GM19239 (cell line): ENCODE measurements around the gene NOTCH4.
A peak's percentile ranks its signal among the peaks of the same experiment; 100 is the strongest.
"Not testable (repeated sequence)": the region's sequence is repeated elsewhere in the genome, so short reads cannot be mapped to it uniquely, and the experiment has no call there.

Experiments
- DNase-seq: peaks from one replicate; pipeline ENCODE4 v3.0.0; 2011; ENCODE audit warnings: low spot score; ENCODE audit not compliant: insufficient read length
- FAIRE-seq: peaks from 2 replicates; lab custom pipeline; 2011; peaks lifted over from hg19 to GRCh38; lab: Jason Lieb, UNC

Gene NOTCH4

GRCh38 chr6:32194825-32195651 lies 28.8 kb downstream of the NOTCH4 start:
- peak; percentile 68 for FAIRE-seq
- no peak for DNase-seq

GRCh38 chr6:32194388-32194787 lies 29.5 kb downstream of the NOTCH4 start:
- DNase-seq = no peak
- no peak for FAIRE-seq

- DNase-seq, FAIRE-seq: not testable (repeated sequence)
Measured at GRCh38 chr6:32193096-32193495, 30.8 kb downstream of the NOTCH4 start.

- FAIRE-seq (peak; percentile 97), DNase-seq (no peak)
Measured at GRCh38 chr6:32192608-32193039, 31.2 kb downstream of the NOTCH4 start, which contains the start of gene GPSM3. TSS of gene GPSM3 (minus strand) at chr6:32192643. CDS start at chr6:32192513, 130 bp downstream.

GRCh38 chr6:32191696-32192607 lies 31.9 kb downstream of the NOTCH4 start:
- peak; percentile 11 for FAIRE-seq
- no peak for DNase-seq

GRCh38 chr6:32190911-32191677 lies 32.8 kb downstream of the NOTCH4 start:
- FAIRE-seq (no peak), DNase-seq (no peak)

GRCh38 chr6:32190054-32190851 lies 33.6 kb downstream of the NOTCH4 start, which contains the start of gene PBX2:
TSS of gene PBX2 (minus strand) at chr6:32190202. CDS start at chr6:32189915, 287 bp downstream.
- FAIRE-seq (peak; percentile 80), DNase-seq (peak; percentile 64)

DNA sequence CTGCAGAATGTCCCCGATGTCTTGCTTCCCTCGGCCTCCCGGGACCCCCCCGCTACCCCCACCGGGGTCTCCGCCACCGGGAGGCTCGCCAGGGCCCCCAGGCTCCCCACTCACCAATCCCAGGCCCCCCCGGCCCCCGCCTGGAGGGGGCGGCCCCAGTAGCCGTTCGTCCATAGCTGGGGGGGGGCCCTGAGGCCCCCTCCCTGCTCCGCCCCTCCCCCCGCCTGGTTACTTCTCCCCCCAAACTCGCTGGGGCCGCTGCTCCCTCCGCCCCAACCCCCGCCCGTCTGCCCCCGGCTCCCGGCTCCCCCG lies 34.2 kb downstream of the NOTCH4 start:
- DNase-seq (no peak), FAIRE-seq (no peak)

DNA sequence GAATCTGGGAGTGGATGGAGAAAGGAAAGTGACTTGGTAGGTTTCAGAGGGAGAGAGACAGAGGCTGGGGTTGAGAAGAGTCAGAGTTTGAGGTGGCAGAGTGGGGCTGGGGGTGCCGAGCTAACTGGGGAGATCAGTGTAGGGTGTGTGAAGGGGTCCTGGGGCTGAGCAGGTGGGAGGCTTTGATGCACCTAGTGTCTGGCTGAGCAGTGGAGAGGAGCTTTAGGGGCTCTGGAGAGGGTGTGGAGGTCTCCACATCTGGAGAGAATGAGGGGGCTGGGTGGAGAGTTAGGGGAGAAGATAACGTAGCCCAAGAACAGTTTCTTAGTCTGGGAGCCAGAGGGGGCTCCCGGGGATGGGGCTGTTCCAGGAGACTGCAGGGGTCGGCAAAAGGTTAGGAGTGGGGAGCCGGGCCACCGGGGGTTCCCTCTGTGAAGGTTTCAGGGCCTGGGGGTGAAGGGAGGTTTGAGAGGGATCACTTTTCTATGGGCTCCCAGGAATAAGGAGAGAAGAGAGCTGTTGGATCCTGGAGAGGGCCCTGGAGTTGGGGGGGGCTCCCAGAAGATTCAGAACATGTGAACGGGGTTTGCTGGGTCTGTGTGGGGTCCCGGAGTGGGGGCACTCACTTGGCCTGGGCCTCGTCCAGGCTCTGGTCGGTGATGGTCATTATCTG lies 34.7 kb downstream of the NOTCH4 start:
- peak; percentile 28 for FAIRE-seq
- no peak for DNase-seq

DNA sequence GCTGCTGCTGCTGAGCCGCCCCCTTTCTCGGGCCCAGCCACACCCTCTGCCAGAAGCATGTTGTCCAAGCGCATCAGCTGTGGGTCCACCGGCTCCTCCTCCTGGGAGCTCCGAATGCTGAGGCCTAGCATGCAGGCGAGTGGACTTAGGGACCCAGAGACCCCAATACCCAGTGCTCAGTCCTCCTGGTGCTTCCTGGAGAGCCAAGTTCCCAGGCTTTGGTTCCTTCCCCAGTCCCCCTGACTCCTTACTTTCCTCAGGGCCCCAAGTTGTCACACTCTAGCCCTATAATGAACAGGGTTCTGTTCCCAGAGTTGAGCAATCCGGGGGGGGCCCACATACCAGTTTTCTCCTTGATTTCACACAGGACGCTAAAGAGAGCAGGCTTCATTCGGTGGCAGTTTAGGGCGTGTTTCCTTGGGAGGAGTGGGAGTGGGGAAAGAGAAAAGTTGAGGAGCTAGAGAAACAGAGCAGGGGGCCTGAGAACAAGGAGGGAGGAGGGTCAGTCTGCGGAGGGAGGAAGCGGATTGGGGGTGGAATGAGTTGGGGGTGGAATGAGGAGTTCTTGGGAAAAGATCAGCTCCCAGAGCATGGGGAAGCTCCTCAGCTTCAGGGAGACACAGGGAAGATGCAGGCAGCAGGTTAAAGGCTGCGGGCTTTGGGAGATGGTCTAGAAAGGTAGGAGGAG lies 35.3 kb downstream of the NOTCH4 start:
- FAIRE-seq (no peak), DNase-seq (no peak)

DNA sequence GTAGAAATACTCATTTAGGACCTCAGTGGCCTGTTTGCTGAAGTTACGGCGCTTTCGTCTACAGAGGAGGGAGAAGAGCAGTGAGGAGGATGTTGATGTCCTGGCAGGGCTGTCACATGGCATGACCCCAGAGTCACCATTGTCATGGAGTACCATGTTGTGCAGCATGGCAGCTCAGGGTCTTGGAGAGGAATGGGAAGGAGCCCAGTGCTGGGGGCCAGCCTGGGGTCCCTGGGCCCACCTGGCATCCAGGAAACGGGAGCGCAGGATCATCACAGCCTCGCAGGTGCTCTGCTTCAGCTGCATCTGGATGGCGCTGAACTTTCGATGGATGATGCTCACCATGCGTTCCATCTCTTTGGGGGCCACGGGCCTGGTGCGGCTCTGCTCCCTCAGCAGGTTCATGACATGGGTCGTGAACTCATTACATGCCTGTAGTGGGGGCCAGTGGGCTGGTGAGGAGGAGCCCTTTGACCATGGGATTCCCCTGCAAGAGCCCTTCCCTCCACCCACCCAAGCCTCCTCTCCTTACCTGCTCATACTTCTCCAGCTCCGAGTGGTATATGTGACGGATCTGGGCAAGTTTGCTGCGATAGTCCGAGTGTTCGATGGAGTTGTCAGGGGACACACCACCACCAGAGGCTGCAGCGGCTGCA lies 36.0 kb downstream of the NOTCH4 start:
- not testable (repeated sequence) for FAIRE-seq, DNase-seq

GRCh38 chr6:32187009-32187709 lies 36.7 kb downstream of the NOTCH4 start:
- FAIRE-seq (no peak), DNase-seq (no peak)

DNA sequence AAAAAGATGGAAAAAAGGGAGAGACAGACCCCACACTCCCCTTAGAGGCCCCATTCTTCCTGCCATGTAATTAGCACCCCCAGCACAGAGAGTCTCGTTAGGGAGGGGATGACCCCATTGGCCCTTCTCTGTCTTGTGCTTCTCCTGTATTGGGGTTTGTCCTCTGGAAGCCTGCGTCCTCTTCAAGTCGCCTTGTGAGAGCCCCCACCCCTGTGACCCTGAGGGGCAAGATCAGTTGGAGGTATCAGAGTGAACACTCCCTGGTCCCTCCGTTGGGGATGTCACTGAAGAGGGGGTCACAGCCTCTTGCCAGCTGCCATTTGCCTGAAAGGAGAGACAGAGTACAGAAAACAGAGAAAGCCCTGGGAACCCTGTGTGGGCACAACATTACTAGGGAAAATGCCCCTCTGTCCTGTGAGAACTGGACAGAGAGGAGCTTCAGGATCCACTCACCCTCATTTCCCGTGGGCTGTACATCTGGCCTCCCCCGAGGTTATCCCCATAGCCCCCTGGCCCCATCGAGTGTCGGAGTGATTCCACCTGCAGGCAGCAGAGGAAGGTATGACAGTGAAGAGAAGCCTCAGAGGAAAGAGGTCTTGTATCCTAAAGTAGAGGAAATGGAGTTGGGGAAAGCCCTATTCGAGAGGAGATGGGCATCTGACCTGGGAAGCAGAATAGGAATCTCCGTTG lies 37.6 kb downstream of the NOTCH4 start:
- FAIRE-seq, DNase-seq: not testable (repeated sequence)

DNA sequence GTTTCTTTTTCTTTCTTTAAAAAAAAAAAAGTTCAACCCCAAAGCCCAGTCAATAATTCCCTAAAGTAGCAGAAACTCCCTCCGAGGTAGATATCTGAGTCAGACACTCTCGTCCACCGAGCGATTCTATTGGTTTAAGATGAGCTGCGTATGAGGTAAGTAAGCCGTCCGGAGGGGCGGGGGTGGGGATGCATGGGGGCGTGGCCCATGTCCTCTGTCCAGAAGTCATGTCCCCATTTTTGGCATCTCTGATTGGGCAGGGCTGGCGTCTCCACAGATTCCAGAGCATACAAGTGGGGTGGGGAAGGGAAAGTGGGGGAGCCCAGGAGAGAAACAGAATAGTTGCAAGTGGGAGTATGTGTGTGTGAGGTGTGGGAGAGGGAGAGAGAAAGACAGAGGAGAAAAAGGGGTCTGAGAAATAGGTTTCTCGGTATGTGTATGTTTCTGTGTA lies 38.2 kb downstream of the NOTCH4 start:
- DNase-seq, FAIRE-seq: not testable (repeated sequence)

DNA sequence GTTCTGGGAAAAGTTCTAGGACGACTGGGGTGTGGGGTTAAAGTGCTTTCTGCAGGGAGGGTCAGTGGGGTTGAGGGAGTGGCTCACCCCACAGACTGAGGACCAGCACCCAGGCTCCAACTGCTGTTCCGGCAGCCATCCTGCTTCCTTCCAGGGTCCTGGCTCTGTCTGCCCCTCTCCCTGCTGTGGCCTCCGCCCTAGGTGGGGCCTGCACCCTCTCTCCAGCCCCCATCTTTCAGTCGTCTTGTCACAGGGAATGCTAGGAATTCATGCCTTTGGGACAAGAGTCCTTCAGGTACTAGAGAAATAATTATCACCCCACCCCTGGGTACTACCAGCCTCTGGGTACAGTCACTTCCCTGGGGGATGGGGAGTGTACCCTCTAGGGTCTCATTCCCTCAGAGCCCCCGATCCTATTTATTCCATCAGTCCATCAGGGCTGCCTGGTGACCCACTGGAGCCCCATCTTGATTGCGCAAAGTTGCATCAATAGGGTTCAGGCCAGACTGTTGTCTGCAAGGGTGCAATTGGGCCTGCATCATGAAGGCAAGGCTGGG lies 39.7 kb downstream of the NOTCH4 start, which contains the start of gene AGER:
Gene AGER (minus strand): TSS at position 170 of the 557 bp plus-strand sequence. CDS start 31 bp downstream, at position 139.
- no peak for FAIRE-seq
- no peak for DNase-seq

DNA sequence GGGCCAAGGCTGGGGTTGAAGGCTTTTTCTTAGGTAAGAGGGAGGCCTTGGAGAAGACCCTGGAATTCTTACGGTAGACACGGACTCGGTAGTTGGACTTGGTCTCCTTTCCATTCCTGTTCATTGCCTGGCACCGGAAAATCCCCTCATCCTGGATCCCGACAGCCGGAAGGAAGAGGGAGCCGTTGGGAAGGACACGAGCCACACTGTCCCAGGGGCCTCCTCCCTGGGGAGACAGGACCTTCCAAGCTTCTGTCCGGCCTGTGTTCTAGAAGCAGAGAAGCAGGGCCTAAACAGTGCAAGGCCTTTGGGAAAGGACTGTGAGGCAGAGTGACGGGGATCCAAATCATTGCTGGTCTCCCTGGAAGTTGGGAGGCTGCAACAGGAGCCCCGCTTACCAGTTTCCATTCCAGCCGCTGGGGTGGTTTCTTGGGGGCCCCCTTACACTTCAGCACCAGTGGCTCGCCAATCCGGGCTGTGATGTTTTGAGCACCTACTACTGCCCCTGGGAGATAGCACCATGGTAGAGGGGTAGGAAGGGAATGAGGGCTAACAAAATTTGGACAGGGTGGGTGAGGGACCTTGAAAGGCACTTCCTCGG lies 40.3 kb downstream of the NOTCH4 start:
- DNase-seq (no peak), FAIRE-seq (no peak)
